GM12874 (cell line): ENCODE results near the gene TRAF6.

Experiments used
- TF ChIP-seq, protein P1 (sequence below): IDR thresholded peaks from 2 replicates; pipeline ENCODE4 v1.5.1; 2011; ENCODE audit warnings: low read depth, mild to moderate bottlenecking, control low read depth, low read length, moderate library complexity; ENCODE audit not compliant: insufficient read depth

The TRAF6 gene

DNA sequence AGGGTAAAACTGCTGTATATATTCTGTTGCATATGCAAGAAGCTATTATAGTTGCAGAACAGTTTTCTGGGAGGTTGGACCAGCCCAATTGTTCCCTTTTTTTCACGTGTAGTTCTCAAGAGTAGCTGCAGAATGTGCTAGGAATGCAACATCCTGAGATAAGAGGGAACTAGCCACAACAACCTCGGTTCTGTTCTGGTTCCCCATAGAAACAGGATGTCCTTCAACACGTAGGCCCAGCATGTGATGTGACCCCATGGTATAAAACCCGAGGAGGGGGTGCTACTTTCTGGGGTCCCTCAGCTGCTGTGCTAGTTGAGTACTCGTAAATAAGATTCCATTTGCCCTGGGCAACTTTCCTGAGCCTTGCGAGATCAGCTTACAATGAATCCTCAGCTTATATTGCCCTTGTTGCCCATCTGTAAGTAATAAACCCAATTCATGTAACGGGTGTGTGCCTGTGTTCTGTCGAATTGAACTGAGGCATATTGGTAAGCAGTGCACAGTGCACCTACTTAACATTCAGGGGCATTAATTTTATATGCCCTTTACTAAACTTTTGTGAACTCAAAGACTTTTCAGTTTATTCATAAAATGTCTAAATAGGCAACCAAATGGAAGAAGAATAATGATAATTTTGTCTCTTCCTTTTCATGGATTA, 23.0 kb upstream of the TRAF6 start:
- TF ChIP-seq, protein P1, sequence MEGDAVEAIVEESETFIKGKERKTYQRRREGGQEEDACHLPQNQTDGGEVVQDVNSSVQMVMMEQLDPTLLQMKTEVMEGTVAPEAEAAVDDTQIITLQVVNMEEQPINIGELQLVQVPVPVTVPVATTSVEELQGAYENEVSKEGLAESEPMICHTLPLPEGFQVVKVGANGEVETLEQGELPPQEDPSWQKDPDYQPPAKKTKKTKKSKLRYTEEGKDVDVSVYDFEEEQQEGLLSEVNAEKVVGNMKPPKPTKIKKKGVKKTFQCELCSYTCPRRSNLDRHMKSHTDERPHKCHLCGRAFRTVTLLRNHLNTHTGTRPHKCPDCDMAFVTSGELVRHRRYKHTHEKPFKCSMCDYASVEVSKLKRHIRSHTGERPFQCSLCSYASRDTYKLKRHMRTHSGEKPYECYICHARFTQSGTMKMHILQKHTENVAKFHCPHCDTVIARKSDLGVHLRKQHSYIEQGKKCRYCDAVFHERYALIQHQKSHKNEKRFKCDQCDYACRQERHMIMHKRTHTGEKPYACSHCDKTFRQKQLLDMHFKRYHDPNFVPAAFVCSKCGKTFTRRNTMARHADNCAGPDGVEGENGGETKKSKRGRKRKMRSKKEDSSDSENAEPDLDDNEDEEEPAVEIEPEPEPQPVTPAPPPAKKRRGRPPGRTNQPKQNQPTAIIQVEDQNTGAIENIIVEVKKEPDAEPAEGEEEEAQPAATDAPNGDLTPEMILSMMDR = no peak

DNA sequence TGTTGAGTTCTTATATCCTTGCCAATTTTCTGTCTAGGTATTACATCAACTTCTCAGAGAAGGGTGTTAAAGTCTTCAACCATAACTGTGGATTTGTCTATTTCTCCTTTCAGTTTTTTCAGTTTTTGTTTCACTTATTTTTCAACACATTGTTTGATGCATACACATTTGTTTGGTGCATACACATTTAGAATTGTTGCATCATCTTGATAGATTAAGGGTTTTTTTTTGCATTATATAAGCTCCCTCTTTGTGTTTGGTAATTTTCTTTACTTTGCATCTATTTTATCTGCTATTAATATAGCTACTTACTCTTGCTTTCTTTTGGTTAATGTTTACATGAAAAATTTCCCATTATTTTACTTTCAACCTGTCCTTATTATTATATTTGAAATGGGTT, 20.8 kb upstream of the TRAF6 start:
- TF ChIP-seq, protein P1 = no peak

DNA sequence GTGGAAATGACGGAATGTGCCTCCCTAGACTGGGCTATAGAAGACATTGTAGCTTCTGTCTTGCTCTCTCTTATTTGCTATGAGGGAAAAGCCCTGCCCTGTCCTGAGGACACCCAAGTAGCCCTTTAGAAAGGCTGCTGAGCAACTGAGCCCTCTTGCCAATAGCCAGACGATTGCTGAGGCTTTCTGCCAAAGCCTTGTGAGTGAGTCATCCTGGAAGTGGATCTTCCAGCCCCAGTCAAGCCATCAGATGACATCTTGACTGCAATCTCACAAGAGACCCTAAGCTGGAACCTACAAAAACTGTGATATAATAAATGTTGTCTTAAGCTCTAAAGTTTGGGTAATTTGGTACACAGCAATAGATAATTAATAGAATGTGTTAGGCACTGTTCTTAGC, 3.9 kb upstream of the TRAF6 start:
- TF ChIP-seq, protein P1 = no peak

DNA sequence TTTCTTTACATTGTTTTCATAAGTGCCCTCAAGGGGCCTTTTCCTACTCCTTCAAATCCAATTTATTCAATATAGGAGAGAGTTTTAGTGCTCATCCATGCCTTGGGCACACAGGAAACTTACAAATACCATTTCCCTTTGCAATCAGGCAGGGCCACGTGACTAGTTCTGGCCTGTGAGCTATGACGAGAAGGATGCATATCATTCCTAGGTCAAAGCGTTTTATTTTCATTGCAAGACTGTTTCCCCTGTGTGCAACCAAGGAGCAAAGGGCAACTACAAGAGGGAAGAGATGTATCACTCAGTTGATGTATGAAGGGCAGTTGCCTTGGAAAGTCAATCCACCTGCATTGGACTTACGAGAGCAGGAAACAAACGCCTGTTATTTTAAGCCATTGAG, 1.9 kb upstream of the TRAF6 start:
- TF ChIP-seq, protein P1 = no peak

DNA sequence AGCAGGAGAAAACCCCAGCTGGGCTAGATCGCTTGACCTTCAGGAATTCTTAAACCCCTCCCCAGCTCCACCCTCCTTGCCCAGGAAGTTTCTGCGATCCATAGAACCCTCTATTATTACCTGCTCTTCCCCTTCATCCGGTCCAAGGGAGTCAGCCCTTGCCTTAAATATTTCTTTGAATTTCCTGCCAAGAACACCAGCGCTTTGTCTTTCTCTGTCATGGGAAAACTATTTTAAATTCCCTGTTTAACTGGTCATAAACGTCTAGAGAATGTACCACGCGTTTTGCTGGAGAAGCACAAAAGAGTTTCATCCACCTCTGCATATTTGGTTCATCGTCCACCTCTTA, 496 bp upstream of the TRAF6 start:
- TF ChIP-seq, protein P1 = no peak

DNA sequence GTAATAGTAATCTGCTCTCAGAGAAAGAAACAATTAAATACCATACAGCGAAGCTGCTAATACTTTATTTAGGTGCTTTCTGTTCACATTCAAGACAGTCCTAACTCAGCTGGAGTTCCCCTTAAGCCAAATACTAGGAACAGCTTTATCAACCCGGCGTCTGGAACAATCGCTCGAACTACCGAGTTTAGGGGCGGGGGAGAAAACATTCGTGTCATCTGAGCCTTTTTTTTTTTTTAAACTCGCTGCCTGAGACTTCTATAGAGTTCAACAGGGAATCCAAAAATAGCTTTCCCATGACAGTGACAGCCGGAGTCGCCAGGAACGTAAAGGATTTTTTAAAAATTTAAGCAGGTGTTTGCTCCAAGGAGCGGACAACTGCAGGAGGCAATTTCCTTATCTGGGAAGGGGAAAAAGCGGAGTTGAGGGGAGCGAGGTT, 852 bp downstream of the TRAF6 start:
- TF ChIP-seq, protein P1 = no peak

DNA sequence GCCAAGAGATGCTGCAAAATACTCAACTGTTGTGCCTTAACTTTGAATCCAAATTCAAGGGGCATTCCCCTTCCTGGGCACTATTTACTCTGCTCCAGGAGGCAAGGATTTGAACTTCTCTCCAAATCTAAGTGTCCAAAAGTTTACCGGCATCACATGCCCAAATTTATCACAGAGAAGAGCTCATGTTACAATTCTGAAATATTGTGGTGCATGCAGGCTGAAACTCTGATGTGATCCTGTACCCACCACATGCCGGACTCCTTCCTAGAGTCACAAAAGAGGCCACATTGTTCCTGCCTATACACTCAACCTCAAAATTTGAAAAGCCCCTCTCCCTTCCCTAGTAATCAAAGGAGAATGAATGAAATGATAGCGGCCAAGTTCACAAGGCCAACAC, 1.3 kb downstream of the TRAF6 start:
- TF ChIP-seq, protein P1 = no peak
